Adipocyte (in vitro differentiated cells): Measurements from ENCODE around the gene PRR12.
A peak's percentile ranks its signal among the peaks of the same experiment; 100 is the strongest.

Experiments
- DNase-seq: peaks from one replicate; pipeline ENCODE4 v3.0.0-alpha.2; 2015; ENCODE audit warnings: low read depth
- H3K27me3 ChIP-seq: replicated peaks from 2 replicates; pipeline ENCODE4 v1.7.0; 2013; ENCODE audit warnings: mild to moderate bottlenecking, low read length, moderate library complexity; ENCODE audit not compliant: control insufficient read depth, insufficient read depth
- H3K36me3 ChIP-seq: 2 replicates; pipeline ENCODE4 v1.7.0; 2013; ENCODE audit warnings: low read length, mild to moderate bottlenecking, moderate library complexity; ENCODE audit not compliant: control insufficient read depth, insufficient read depth, severe bottlenecking
- H3K4me1 ChIP-seq: 2 replicates; pipeline ENCODE4 v1.7.0; 2013; ENCODE audit warnings: mild to moderate bottlenecking, low read length, moderate library complexity; ENCODE audit not compliant: control insufficient read depth, insufficient read depth
- H3K4me3 ChIP-seq: 2 replicates; pipeline ENCODE4 v1.7.0; 2013; ENCODE audit warnings: mild to moderate bottlenecking, low read length, moderate library complexity
- H3K9ac ChIP-seq: 2 replicates; pipeline ENCODE4 v1.7.0; 2013; ENCODE audit warnings: mild to moderate bottlenecking, low read length, moderate library complexity
- H3K9me3 ChIP-seq: 2 replicates; pipeline ENCODE4 v1.7.0; 2013; ENCODE audit warnings: mild to moderate bottlenecking, low read length, moderate library complexity; ENCODE audit not compliant: control insufficient read depth

The PRR12 gene

DNA sequence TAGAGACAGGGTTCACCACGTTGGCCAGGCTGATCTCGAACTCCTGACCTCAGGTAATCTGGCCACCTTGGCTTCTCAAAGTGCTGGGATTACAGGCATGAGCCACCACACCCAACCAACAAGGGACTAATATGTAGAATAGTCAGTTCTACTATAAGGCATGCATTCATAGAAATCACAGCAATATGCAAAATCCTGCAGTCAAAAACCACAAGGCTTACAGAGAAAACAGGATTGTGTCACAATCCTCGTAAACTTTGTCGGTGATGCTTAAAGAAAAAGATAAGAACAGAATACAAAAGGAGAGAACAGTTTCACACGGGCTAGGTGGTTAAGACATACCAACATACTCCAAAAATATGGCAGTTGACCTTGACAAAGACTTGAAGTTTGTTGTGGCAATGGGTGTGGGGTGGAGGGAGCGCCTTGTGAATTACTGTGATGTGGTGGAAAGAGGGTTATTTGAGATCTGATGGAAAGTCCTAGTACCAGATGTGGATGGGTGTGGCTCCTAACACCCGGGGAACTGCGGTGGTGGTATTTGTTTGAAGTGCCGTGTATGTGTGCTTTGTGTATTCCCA lies 23.0 kb upstream of the PRR12 start:
- H3K4me1 ChIP-seq: peaks cover 20% of the 10 kb centered on the region
- H3K36me3 ChIP-seq: peaks cover under 1% of the 10 kb centered on the region
- no peaks in the 10 kb centered on the region for H3K9me3 ChIP-seq
- peak; percentile 67 for DNase-seq
- peak overlapping the region; percentile 2 for H3K9ac ChIP-seq
- H3K27me3 ChIP-seq: no peaks in the 10 kb centered on the region
- no peak overlapping the region for H3K4me3 ChIP-seq

DNA sequence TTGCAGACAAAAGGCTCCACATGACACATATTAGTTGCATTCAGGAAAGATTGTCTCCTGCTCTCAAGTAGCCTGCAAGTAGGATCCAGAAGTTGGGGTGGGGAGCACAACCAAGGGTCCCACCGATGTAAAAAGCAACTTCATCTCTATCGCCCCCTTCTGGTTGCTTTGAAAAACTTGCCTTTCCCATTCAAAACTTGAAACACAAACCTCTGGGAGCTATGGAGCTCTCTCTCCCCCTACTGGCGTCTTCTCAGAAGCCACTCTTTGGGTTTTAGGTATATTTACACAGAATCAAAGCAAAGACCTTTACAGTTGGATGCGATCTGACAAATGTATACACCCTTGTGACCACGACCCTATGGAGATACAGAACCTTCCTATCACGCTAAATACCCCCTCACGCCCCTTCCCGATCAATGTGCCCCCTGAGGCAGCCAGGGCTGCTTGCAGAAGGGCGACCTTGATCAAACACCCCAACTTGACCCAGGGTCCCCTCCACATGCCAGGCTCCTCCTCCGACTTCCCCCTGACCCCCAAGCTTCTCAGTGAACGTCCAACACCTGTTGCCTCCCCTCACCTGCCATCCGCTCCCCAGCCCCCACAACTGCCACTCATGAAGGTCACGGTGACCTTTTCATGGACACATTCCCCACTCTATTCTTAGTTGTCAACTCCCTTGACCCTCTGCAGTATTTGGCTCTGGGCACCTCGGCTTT lies 20.7 kb upstream of the PRR12 start:
- Histone ChIP-seq H3K9ac (peak overlapping the region; percentile 39), H3K4me1 (peaks cover 24% of the 10 kb centered on the region), H3K4me3 (no peak overlapping the region), H3K27me3 (no peaks in the 10 kb centered on the region), H3K9me3 (no peaks in the 10 kb centered on the region), H3K36me3 (peaks cover 13% of the 10 kb centered on the region)
- peak; percentile 95 for DNase-seq

GRCh38 chr19:49570997-49571676 lies 19.8 kb upstream of the PRR12 start:
- Histone ChIP-seq H3K9me3 (no peaks in the 10 kb centered on the region), H3K4me3 (no peak overlapping the region), H3K36me3 (peaks cover 16% of the 10 kb centered on the region), H3K9ac (peak overlapping the region; percentile 51), H3K4me1 (peaks cover 24% of the 10 kb centered on the region), H3K27me3 (no peaks in the 10 kb centered on the region)
- DNase-seq: no peak

DNA sequence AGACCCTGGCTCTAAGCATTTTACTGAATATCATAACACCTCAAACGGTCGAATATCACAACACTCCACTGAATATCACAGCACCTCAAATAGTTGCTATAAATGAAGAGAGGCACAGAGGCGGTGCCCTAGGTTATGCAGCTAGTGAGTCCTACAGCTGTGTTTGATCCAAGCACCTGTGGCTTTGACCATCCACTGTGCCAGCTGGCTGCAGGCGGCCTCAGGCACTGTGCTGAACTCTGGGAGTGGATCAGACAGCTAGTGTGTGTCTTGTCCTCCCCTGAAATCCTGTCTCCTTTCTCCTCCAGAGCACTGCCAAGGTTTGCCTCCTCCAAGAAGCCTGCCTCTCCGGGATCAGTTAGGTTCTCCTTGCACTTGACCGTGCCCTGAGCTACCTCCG lies 18.0 kb upstream of the PRR12 start:
- Histone ChIP-seq H3K9ac (no peak overlapping the region), H3K27me3 (no peaks in the 10 kb centered on the region), H3K9me3 (no peaks in the 10 kb centered on the region), H3K4me1 (peaks cover 22% of the 10 kb centered on the region), H3K36me3 (peaks cover 18% of the 10 kb centered on the region), H3K4me3 (no peak overlapping the region)
- no peak for DNase-seq

DNA sequence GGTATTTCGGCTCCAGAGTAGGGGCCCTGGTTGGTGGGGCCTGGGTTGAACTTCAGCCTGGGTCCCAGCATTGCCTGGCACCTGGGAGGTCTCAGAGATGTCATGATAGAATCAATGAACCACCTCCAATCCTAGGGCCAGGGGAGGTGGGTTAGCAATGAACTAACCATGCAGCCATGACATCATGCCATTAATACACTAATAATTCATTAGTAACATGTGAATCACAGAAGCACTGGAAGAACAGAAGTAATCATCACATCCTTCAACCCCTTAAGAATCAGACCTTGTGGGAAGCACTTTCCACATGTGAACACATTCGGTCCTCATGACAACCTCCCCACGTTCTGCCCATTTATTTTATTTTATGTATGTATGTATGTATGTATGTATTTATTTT lies 17.6 kb upstream of the PRR12 start:
- no peak overlapping the region for H3K9ac ChIP-seq
- H3K27me3 ChIP-seq: no peaks in the 10 kb centered on the region
- no peaks in the 10 kb centered on the region for H3K9me3 ChIP-seq
- H3K4me1 ChIP-seq: peaks cover 18% of the 10 kb centered on the region
- H3K4me3 ChIP-seq: no peak overlapping the region
- peaks cover 18% of the 10 kb centered on the region for H3K36me3 ChIP-seq
- DNase-seq: no peak

- Histone ChIP-seq H3K4me1 (peaks cover 23% of the 10 kb centered on the region), H3K36me3 (peaks cover 18% of the 10 kb centered on the region), H3K27me3 (no peaks in the 10 kb centered on the region), H3K4me3 (no peak overlapping the region), H3K9me3 (no peaks in the 10 kb centered on the region), H3K9ac (no peak overlapping the region)
- no peak for DNase-seq
Observed at GRCh38 chr19:49574206-49574755, 16.7 kb upstream of the PRR12 start.

DNA sequence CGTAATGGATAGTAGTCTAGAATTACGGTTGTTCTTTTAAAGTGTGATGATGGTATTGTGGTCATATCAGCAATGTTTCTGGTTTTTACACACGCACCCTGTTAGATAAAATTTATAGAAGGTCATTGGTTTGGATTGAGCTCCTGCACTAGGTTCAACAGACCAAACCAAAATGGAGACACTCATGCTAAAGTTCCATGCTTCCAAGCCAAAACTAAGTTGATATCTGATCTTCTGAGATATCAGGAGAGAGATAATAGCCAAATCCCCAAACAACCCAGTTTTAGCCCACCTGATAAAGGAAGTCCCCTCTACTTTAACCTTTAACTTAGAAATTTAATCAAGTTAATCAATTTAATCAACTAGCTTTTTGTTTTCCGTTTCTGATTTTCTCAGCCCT lies 11.8 kb upstream of the PRR12 start:
- Histone ChIP-seq H3K27me3 (no peaks in the 10 kb centered on the region), H3K4me1 (peaks cover 12% of the 10 kb centered on the region), H3K9me3 (no peaks in the 10 kb centered on the region), H3K4me3 (peak overlapping the region; percentile 96), H3K36me3 (peaks cover 11% of the 10 kb centered on the region), H3K9ac (peak overlapping the region; percentile 95)
- no peak for DNase-seq

- Histone ChIP-seq H3K4me1 (peaks cover 9% of the 10 kb centered on the region), H3K27me3 (no peaks in the 10 kb centered on the region), H3K4me3 (peak overlapping the region; percentile 96), H3K9me3 (no peaks in the 10 kb centered on the region), H3K9ac (peak overlapping the region; percentile 95), H3K36me3 (peaks cover 8% of the 10 kb centered on the region)
- DNase-seq: peak; percentile 21
Observed at GRCh38 chr19:49579947-49580263, 11.1 kb upstream of the PRR12 start.

DNA sequence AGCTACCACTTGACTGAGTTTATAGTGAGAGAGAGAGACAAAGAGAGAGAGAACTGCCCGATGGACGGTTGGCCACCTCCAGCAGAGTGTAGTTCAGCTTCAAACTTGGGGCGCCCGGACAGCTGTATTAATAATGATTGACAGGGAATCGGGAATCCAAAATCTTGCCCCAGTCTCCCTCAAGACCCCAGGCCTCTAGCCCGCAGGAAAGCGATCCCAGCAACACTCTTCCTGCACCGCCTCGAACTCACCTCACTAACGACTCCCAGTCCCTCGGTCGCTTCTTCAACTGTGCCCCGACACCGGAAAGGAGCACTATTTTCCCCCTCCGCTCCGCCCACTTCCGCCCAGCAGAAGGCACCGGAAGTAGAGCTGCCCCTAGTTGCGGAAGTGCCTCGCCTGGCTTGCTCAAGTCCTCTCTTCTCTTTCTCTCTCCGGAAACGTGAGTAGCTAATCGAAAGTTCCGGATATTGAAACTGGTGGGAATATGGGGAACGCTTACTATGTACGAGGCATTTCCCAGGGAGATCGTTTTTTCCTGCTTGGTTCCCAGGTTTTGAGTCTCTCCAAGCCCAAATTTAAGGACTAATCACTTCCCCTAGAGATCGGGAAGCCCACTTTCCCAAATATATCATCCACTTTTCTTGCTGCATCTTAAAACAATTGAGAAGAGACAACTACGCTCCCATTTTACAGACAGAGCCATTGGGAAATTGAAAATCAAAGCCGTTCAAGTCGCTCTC lies 10.5 kb upstream of the PRR12 start, which contains the start of gene NOSIP:
Gene NOSIP (minus strand): TSS at position 293 of the 743 bp plus-strand sequence. CDS start 19,865 bp downstream, outside the sequence.
- Histone ChIP-seq H3K9ac (peak within 1 kb of the TSS; percentile 95), H3K27me3 (no peaks in the 10 kb centered on the region), H3K9me3 (no peaks in the 10 kb centered on the region), H3K4me1 (peaks cover 9% of the 10 kb centered on the region), H3K4me3 (peak within 1 kb of the TSS; percentile 96), H3K36me3 (peaks cover 4% of the 10 kb centered on the region)
- DNase-seq: peak; percentile 98

GRCh38 chr19:49581007-49581508 lies 9.9 kb upstream of the PRR12 start, which contains the start of gene PRRG2:
TSS of gene PRRG2 (plus strand) at chr19:49581316. CDS start at chr19:49583220, 1,904 bp downstream.
- peak within 1 kb of the TSS; percentile 95 for H3K9ac ChIP-seq
- DNase-seq: no peak
- H3K36me3 ChIP-seq: peaks cover 3% of the 10 kb centered on the region
- peak within 1 kb of the TSS; percentile 96 for H3K4me3 ChIP-seq
- H3K27me3 ChIP-seq: no peaks in the 10 kb centered on the region
- H3K4me1 ChIP-seq: peaks cover 9% of the 10 kb centered on the region
- H3K9me3 ChIP-seq: no peaks in the 10 kb centered on the region
